Measurements from ENCODE around the gene MXRA5.
"Not testable (repeated sequence)": the region's sequence is repeated elsewhere in the genome, so short reads cannot be mapped to it uniquely, and the experiment has no call there.

Gene MXRA5

DNA sequence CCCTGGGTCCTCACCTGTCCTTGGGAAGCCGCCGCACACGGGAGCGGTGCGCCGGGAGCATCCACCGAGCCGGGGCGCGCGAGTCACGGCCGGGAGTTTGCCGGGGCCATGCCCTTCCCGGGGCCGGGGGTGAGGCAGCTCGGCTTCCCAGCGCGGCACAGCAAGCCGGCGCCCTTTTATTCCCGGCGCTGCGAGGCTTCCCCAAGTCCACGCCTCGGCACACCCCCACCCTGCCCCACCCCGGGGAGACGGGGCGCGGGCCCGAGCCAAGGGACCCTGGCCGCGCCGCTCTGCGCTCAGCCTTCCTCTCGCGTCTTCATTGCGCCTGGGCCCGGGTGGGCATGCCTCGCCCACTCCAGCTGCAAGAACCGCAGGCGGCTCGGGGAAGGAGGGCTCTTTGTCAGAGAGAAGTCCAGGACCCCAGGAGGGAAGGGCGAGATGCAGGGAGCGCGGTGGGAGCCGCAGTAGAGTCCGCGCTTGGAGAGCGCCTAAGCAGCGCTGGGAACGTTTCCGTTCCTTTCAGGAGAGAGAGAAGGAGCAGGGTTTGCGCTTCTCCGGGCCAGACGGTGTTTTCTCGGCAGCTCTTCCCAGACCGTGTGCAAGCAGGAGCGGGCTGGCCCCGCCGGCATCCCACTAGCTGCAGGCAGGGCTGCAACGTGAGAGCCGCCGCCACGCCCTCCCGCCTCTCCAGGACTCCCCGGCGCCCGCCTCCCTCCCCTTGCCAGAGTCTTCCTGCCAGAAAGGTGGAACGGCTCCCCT is at the start of gene MXRA5:
MXRA5 (minus strand) TSS at position 152 of the 759 bp plus-strand sequence. CDS start 2,819 bp downstream, outside the sequence.
- H3K36me3 Mint-ChIP-seq = no peaks in the 10 kb centered on the region

GRCh38 chrX:3393581-3394111 is 47.2 kb upstream of the MXRA5 start:
- no peak for DNase-seq
- CTCF ChIA-PET = no interaction called here

More for the DNA sequence above, at the start of gene MXRA5:
- DNase-seq = no peak
- Mint-ChIP-seq H3K9me3 (peaks cover 2% of the 10 kb centered on the region), H3K4me1 (no peaks in the 10 kb centered on the region), H3K4me3 (no peak within 1 kb of the TSS), H3K27ac (no peak within 1 kb of the TSS), H3K27me3 (peaks cover 40% of the 10 kb centered on the region)
- CTCF ChIA-PET = no interaction called here

GRCh38 chrX:3393178-3393577 is 46.7 kb upstream of the MXRA5 start:
- Mint-ChIP-seq H3K4me3 (no peak overlapping the region), H3K4me1 (no peaks in the 10 kb centered on the region), H3K27ac (no peak overlapping the region), H3K36me3 (no peaks in the 10 kb centered on the region), H3K27me3 (no peaks in the 10 kb centered on the region), H3K9me3 (no peaks in the 10 kb centered on the region)
- DNase-seq = no peak
- CTCF ChIA-PET = no interaction called here

More at GRCh38 chrX:3393581-3394111, 47.2 kb upstream of the MXRA5 start:
- H3K27me3 Mint-ChIP-seq = no peaks in the 10 kb centered on the region
- H3K36me3 Mint-ChIP-seq = no peaks in the 10 kb centered on the region
- no peaks in the 10 kb centered on the region for H3K4me1 Mint-ChIP-seq
- H3K4me3 Mint-ChIP-seq = no peak overlapping the region
- H3K9me3 Mint-ChIP-seq = no peaks in the 10 kb centered on the region
- H3K27ac Mint-ChIP-seq = no peak overlapping the region

- no peaks in the 10 kb centered on the region for H3K36me3 Mint-ChIP-seq
- no peaks in the 10 kb centered on the region for H3K27me3 Mint-ChIP-seq
- CTCF ChIA-PET = no interaction called here
- H3K9me3 Mint-ChIP-seq = no peaks in the 10 kb centered on the region
- H3K27ac Mint-ChIP-seq = no peak overlapping the region
- no peak overlapping the region for H3K4me3 Mint-ChIP-seq
- no peak for DNase-seq
- no peaks in the 10 kb centered on the region for H3K4me1 Mint-ChIP-seq
Measured at GRCh38 chrX:3388457-3388856, 42.0 kb upstream of the MXRA5 start.

DNA sequence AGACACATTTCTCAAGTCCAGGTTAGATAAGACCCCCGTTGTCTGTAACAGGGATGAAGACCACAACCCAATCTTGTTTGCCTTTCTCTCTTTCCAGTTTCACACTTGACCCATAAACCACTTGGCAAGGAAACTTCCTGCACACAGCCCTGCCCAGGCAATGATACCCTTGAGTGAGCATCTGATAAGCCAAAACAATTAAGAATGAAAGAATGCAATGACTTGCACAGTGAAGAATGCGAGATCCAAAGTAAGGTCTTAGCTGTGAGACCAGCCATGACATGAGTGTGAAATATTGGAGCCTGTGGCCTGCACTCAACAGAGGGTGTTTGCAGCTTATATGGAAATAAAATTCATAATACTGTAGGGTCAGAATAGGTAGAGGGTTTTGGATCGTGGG is 37.9 kb upstream of the MXRA5 start:
- CTCF ChIA-PET = no interaction called here
- Mint-ChIP-seq H3K4me1 (no peaks in the 10 kb centered on the region), H3K4me3 (no peak overlapping the region), H3K27me3 (no peaks in the 10 kb centered on the region), H3K27ac (no peak overlapping the region), H3K36me3 (no peaks in the 10 kb centered on the region), H3K9me3 (no peaks in the 10 kb centered on the region)
- no peak for DNase-seq

- no peaks in the 10 kb centered on the region for H3K27me3 Mint-ChIP-seq
- DNase-seq = no peak
- H3K27ac Mint-ChIP-seq = no peak overlapping the region
- H3K4me1 Mint-ChIP-seq = no peaks in the 10 kb centered on the region
- peaks cover 4% of the 10 kb centered on the region for H3K9me3 Mint-ChIP-seq
- H3K4me3 Mint-ChIP-seq = no peak overlapping the region
- H3K36me3 Mint-ChIP-seq = no peaks in the 10 kb centered on the region
- CTCF ChIA-PET = interaction anchor here (0.6 kb wide), 1 partner anchor 134 kb away, joined by 3 read pairs; no protein-coding TSS in a partner anchor
Measured at GRCh38 chrX:3380603-3381002, 34.2 kb upstream of the MXRA5 start.

GRCh38 chrX:3379111-3379510 is 32.7 kb upstream of the MXRA5 start:
- Mint-ChIP-seq H3K4me3 (no peak overlapping the region), H3K27me3 (no peaks in the 10 kb centered on the region), H3K27ac (no peak overlapping the region), H3K36me3 (no peaks in the 10 kb centered on the region), H3K4me1 (no peaks in the 10 kb centered on the region), H3K9me3 (peaks cover 4% of the 10 kb centered on the region)
- DNase-seq = no peak
- CTCF ChIA-PET = no interaction called here

DNA sequence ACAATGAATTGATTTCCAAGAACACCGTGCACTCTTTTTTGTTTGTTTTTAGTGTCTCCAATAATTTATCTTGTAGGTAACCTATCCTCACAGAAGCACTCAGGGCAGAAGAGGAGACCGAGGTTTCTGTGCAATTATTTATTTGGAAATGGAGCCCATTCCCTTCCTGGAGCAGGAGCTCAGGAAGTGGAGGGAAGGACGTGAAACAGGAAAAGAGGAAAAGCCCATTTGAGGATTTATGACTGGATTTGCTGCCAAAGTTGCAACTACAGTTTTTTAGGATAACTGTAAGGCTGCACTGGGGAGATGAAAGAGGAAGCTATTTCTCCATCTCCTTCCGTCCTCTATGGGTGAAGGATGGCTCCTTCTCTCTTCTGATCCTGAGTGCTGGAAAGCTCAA is 31.7 kb upstream of the MXRA5 start:
- CTCF ChIA-PET = no interaction called here
- H3K27me3 Mint-ChIP-seq = no peaks in the 10 kb centered on the region
- no peaks in the 10 kb centered on the region for H3K4me1 Mint-ChIP-seq
- H3K36me3 Mint-ChIP-seq = no peaks in the 10 kb centered on the region
- peaks cover 5% of the 10 kb centered on the region for H3K9me3 Mint-ChIP-seq
- no peak for DNase-seq
- no peak overlapping the region for H3K27ac Mint-ChIP-seq
- H3K4me3 Mint-ChIP-seq = no peak overlapping the region

DNA sequence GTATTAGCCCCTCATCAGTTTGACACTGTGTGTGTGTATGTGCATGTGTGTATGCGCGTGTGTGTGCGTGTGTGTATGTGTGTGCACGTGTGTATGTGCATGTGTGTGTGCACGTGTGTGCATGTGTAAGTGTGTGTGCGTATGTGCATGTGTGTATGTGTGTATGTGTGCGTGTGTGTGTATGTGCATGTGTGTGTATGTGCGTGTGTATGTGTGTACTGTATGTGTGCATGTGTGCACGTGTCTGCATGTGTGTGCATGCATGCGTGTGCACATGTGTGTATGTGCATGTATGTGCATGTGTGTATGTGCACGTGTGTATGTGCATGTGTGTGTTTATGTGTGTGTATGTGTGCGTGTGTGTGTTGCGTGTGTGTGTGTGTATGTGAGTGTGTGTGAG is 31.1 kb upstream of the MXRA5 start:
- Mint-ChIP-seq H3K36me3 (no peaks in the 10 kb centered on the region), H3K4me1 (no peaks in the 10 kb centered on the region), H3K27ac (no peak overlapping the region), H3K9me3 (peaks cover 8% of the 10 kb centered on the region), H3K27me3 (no peaks in the 10 kb centered on the region), H3K4me3 (no peak overlapping the region)
- CTCF ChIA-PET = no interaction called here
- no peak for DNase-seq

DNA sequence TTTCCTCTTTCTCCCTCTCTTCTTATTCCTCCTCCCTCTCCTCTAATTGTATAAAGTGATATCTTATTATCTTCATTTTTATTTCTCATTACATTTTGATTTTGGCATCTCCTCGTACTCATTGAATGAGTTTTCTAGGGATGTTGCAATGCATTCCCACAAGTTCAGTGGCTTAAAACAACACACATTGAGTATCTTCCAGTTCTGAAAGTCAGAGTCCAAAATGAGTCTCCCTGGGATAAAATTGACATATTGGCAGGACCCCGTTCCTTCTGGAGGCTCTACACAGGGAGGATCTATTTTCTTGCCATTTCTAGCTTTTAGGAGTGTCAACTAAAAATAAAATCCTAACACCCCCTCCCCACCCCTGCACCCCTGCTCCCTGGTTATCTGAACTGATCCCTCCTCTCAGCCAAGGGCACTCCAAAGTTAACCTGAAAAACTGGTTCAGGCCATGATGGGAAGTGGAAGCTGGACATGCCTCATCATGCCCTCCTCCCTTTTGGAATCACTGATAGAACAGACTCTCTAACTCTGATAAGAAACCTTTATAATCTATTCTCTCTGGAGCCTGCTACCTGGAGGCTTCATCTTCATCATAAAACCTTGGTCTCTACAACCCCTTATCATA is 29.5 kb upstream of the MXRA5 start:
- DNase-seq, H3K9me3 Mint-ChIP-seq, H3K27ac Mint-ChIP-seq, H3K4me3 Mint-ChIP-seq, H3K4me1 Mint-ChIP-seq, CTCF ChIA-PET, H3K36me3 Mint-ChIP-seq, H3K27me3 Mint-ChIP-seq: not testable (repeated sequence)

- Mint-ChIP-seq H3K27ac (no peak overlapping the region), H3K4me1 (no peaks in the 10 kb centered on the region), H3K4me3 (no peak overlapping the region), H3K36me3 (no peaks in the 10 kb centered on the region), H3K27me3 (no peaks in the 10 kb centered on the region), H3K9me3 (peaks cover 8% of the 10 kb centered on the region)
- CTCF ChIA-PET = no interaction called here
- no peak for DNase-seq
Measured at GRCh38 chrX:3374108-3374800, 27.8 kb upstream of the MXRA5 start.

GRCh38 chrX:3371163-3371562 is 24.7 kb upstream of the MXRA5 start:
- no peak for DNase-seq
- Mint-ChIP-seq H3K36me3 (no peaks in the 10 kb centered on the region), H3K27ac (no peak overlapping the region), H3K4me3 (no peak overlapping the region), H3K9me3 (peaks cover 5% of the 10 kb centered on the region), H3K27me3 (no peaks in the 10 kb centered on the region), H3K4me1 (no peaks in the 10 kb centered on the region)
- CTCF ChIA-PET = no interaction called here

- H3K9me3 Mint-ChIP-seq = peaks cover 5% of the 10 kb centered on the region
- H3K27ac Mint-ChIP-seq = no peak overlapping the region
- no peak overlapping the region for H3K4me3 Mint-ChIP-seq
- CTCF ChIA-PET = no interaction called here
- H3K36me3 Mint-ChIP-seq = no peaks in the 10 kb centered on the region
- no peak for DNase-seq
- H3K4me1 Mint-ChIP-seq = no peaks in the 10 kb centered on the region
- no peaks in the 10 kb centered on the region for H3K27me3 Mint-ChIP-seq
Measured at GRCh38 chrX:3370656-3371055, 24.2 kb upstream of the MXRA5 start.

DNA sequence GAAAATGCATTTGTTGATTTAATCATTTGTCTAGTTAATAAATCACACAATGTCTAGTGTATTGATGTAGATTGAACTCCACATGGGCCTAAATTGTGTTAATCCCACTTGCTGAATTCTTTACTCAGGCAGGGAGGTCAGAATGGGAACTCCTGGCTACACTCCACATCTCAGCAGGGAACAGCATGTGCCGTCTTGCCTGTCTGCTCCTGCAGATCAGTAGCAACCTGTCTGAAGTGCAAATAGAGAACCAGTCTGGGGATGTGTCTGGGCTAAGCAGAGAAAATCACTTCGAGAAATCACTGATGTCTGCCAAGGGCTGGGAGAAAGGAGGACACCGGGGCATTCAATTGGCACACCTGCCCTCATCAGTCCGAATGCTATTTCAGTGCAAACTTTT is 16.5 kb upstream of the MXRA5 start:
- CTCF ChIA-PET = no interaction called here
- H3K9me3 Mint-ChIP-seq = no peaks in the 10 kb centered on the region
- H3K4me1 Mint-ChIP-seq = no peaks in the 10 kb centered on the region
- no peak overlapping the region for H3K27ac Mint-ChIP-seq
- no peak for DNase-seq
- H3K27me3 Mint-ChIP-seq = no peaks in the 10 kb centered on the region
- H3K36me3 Mint-ChIP-seq = no peaks in the 10 kb centered on the region
- no peak overlapping the region for H3K4me3 Mint-ChIP-seq

DNA sequence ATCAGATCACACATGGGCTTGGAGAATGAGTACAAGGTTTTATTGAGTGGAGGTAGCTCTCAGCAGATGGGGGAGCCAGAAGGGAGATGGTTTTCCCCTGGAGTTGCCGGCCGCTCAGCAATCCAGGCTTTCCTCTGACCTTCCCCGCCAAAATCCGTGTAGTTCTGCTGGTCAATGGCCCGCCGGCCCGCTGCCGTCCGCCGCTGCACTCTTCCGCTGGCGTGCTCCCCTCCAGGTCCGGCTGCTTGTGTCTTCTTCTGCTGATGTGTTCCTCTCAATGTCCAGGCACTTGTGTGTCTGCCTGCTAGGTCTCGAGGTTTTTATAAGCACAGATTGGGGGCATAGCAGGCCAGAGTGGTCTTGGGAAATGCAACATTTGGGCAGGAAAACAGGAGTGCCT is 14.4 kb upstream of the MXRA5 start:
- Mint-ChIP-seq H3K27me3 (no peaks in the 10 kb centered on the region), H3K36me3 (no peaks in the 10 kb centered on the region), H3K27ac (no peak overlapping the region), H3K4me1 (no peaks in the 10 kb centered on the region), H3K4me3 (no peak overlapping the region), H3K9me3 (no peaks in the 10 kb centered on the region)
- CTCF ChIA-PET = no interaction called here
- no peak for DNase-seq

All from activated naive CD4-positive, alpha-beta T cell treated with anti-CD3 and anti-CD28 coated beads, Interleukin-2, amount 10 ng/mL, durations not matched to agents 7 days and 5 days (primary cell).